BLaER1 (cell line): ENCODE data around the gene B3GALT6.
A peak's percentile ranks its signal among the peaks of the same experiment; 100 is the strongest.

ENCODE experiments used
- H3K27ac ChIP-seq: shearing (Covaris generic); formaldehyde crosslinking; 2 replicates; pipeline ENCODE4 v1.8.1; 2022
- H3K27me3 ChIP-seq: shearing (Covaris generic); formaldehyde crosslinking; 2 replicates; pipeline ENCODE4 v1.8.1; 2022
- H3K36me3 ChIP-seq: shearing (Covaris generic); formaldehyde crosslinking; 2 replicates; pipeline ENCODE4 v1.8.1; 2022
- H3K4me1 ChIP-seq: shearing (Covaris generic); formaldehyde crosslinking; 2 replicates; pipeline ENCODE4 v1.8.1; 2022
- H3K4me2 ChIP-seq: shearing (Covaris generic); formaldehyde crosslinking; 2 replicates; pipeline ENCODE4 v1.8.1; 2022
- H3K4me3 ChIP-seq: shearing (Covaris generic); formaldehyde crosslinking; 2 replicates; pipeline ENCODE4 v1.8.1; 2022
- H3K9ac ChIP-seq: shearing (Covaris generic); formaldehyde crosslinking; 2 replicates; pipeline ENCODE4 v1.8.1; 2022
- H3K9me3 ChIP-seq: shearing (Covaris generic); formaldehyde crosslinking; 2 replicates; pipeline ENCODE4 v1.8.1; 2022
- H4K20me1 ChIP-seq: shearing (Covaris generic); formaldehyde crosslinking; 2 replicates; pipeline ENCODE4 v1.8.1; 2022
- Cebpa-rat ChIP-seq: shearing (Covaris generic); IDR thresholded peaks from 2 replicates; pipeline ENCODE4 v1.8.1; 2022

Gene B3GALT6

GRCh38 chr1:1250786-1251284 lies 18.8 kb downstream of the B3GALT6 start:
- peak overlapping the region; percentile 78 for H3K27ac ChIP-seq
- no peaks in the 10 kb centered on the region for H3K9me3 ChIP-seq
- peaks cover 85% of the 10 kb centered on the region for H3K4me1 ChIP-seq
- no peak overlapping the region for H3K4me3 ChIP-seq
- peaks cover 35% of the 10 kb centered on the region for H3K36me3 ChIP-seq
- TF ChIP-seq Cebpa-rat = no peak
- peaks cover 79% of the 10 kb centered on the region for H4K20me1 ChIP-seq
- peak overlapping the region; percentile 94 for H3K4me2 ChIP-seq
- H3K27me3 ChIP-seq = peaks cover 29% of the 10 kb centered on the region
- peak overlapping the region; percentile 48 for H3K9ac ChIP-seq

GRCh38 chr1:1253314-1253713 lies 21.3 kb downstream of the B3GALT6 start:
- peaks cover 53% of the 10 kb centered on the region for H3K36me3 ChIP-seq
- TF ChIP-seq Cebpa-rat = no peak
- H3K4me1 ChIP-seq = peaks cover 90% of the 10 kb centered on the region
- H3K9ac ChIP-seq = no peak overlapping the region
- no peak overlapping the region for H3K27ac ChIP-seq
- no peaks in the 10 kb centered on the region; the same call in 1 of the 2 replicates for H3K9me3 ChIP-seq
- peak overlapping the region; percentile 49 for H3K4me2 ChIP-seq
- H3K4me3 ChIP-seq = no peak overlapping the region
- peaks cover 72% of the 10 kb centered on the region for H4K20me1 ChIP-seq
- peaks cover 4% of the 10 kb centered on the region for H3K27me3 ChIP-seq

DNA sequence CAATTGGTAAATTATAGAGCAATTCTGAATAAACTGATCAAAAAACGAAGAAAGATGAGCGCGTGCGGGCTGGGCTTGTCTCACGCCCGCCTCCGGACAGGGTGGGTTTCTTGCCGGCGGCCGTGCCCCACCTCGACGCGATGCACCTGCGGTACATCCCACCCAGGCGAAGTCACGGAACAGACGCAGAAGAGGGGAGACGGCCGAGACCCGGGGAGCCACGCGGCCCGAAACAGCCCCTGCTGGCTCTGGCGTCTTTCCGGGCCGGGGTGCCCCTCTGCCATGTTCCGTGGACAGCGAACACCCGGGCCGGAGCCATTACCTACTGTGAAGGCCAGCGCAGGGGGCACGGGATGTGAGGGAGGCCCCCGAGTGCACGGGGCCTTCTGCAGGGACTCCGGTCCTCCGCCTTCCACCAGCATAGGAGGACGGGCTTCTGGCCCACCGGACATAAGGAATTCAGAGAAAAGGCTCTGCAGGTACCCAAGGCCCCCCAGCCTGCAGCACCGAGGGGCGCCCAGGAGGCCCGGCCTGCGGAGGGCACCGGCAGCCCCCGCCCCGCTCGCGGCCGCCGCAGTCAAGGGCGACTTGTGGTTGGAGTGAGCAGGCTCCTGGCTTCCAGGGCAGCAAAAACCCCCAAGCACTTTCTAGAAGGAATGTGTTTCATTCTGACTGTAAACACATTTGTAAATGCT lies 22.1 kb downstream of the B3GALT6 start:
- Histone ChIP-seq H3K4me2 (peak overlapping the region; percentile 95), H3K36me3 (peaks cover 61% of the 10 kb centered on the region), H3K27ac (peak overlapping the region; percentile 82), H3K4me1 (peaks cover 98% of the 10 kb centered on the region), H3K9me3 (no peaks in the 10 kb centered on the region; the same call in 1 of the 2 replicates), H3K4me3 (no peak overlapping the region), H3K9ac (peak overlapping the region; percentile 75), H3K27me3 (no peaks in the 10 kb centered on the region), H4K20me1 (peaks cover 76% of the 10 kb centered on the region)
- TF ChIP-seq Cebpa-rat = no peak

GRCh38 chr1:1254667-1254998 lies 22.6 kb downstream of the B3GALT6 start:
- TF ChIP-seq Cebpa-rat = no peak
- Histone ChIP-seq H3K27me3 (no peaks in the 10 kb centered on the region), H4K20me1 (peaks cover 77% of the 10 kb centered on the region), H3K4me2 (peak overlapping the region; percentile 95), H3K9me3 (no peaks in the 10 kb centered on the region; the same call in 1 of the 2 replicates), H3K36me3 (peaks cover 64% of the 10 kb centered on the region), H3K9ac (peak overlapping the region; percentile 75), H3K4me3 (no peak overlapping the region), H3K4me1 (peaks cover 99% of the 10 kb centered on the region), H3K27ac (peak overlapping the region; percentile 82)

DNA sequence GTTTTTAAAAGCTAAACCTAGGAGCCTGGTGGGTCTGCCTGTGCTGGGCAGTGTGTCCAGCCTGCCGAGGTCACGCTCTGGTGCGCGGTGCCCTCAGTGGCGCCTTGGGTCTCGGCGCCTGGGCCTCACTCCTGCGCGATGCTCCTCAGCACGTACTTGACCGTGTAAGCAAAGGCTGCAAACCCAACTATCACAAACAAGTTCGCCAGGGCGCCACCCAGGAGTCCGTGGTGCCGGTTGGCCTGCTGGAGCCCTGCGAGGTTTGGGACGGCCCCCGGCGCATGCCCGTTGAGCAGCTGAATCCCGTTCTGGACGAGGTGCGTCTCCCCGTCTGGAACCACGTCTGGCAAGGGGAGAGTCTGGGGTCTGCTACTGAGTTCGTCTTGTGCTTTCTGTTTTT lies 23.0 kb downstream of the B3GALT6 start:
- no peaks in the 10 kb centered on the region for H3K27me3 ChIP-seq
- peaks cover 64% of the 10 kb centered on the region for H3K36me3 ChIP-seq
- peak overlapping the region; percentile 95 for H3K4me2 ChIP-seq
- peak overlapping the region; percentile 75 for H3K9ac ChIP-seq
- peak overlapping the region; percentile 82 for H3K27ac ChIP-seq
- H3K4me3 ChIP-seq = peak overlapping the region; percentile 51
- TF ChIP-seq Cebpa-rat = no peak
- H3K9me3 ChIP-seq = no peaks in the 10 kb centered on the region; the same call in 1 of the 2 replicates
- peaks cover 79% of the 10 kb centered on the region for H4K20me1 ChIP-seq
- H3K4me1 ChIP-seq = peaks cover 99% of the 10 kb centered on the region

- H3K9ac ChIP-seq = peak overlapping the region; percentile 75
- H3K4me3 ChIP-seq = peak overlapping the region; percentile 51
- peaks cover 64% of the 10 kb centered on the region for H3K36me3 ChIP-seq
- H3K4me1 ChIP-seq = peaks cover 99% of the 10 kb centered on the region
- no peak for TF ChIP-seq Cebpa-rat
- no peaks in the 10 kb centered on the region; the same call in 1 of the 2 replicates for H3K9me3 ChIP-seq
- H3K27ac ChIP-seq = peak overlapping the region; percentile 82
- H3K4me2 ChIP-seq = peak overlapping the region; percentile 95
- H3K27me3 ChIP-seq = no peaks in the 10 kb centered on the region
- peaks cover 82% of the 10 kb centered on the region for H4K20me1 ChIP-seq
Measured at GRCh38 chr1:1255611-1256010, 23.6 kb downstream of the B3GALT6 start.

DNA sequence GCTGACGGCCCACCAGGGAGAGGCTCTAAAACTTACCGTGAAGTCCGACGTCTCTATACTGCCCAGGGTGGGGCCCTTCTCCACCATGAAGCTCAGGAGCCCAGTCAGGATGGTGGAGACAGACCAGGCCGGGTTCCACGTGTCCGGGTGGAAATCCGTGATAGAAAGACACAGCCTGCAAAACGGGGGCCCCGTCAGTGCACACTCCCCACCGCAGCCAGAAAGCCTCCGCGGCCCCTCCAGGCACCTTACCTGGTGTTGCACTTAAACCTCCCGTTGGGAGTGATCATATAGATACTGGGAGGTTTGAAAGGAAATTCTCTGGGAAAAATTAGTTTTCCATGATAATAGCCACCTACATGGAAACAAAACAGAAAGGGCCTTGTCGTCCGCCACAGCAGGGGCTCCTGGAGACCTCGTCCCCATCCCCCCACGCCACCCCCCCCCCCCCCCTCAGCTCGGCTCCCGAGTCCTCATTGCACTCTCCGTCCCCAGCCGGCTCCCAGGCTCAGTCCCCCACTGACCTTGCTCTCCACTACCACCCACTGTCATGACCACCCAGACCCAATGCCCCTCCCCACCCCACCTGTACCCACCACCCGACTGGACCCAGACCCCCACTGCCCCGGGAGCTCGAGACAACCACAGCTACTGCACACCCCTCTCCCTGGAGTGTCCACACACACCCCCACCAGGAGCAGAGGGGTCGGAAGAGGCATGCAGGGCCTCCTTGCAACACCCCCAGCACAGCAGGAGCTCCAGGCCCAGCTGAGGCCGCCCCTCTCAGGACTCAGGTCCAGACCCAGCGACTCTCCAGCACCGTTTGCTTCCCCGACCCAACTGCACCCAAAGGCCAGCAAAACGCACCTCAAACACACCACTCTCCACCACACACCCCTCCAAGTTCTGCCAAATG lies 25.2 kb downstream of the B3GALT6 start:
- Histone ChIP-seq H3K9me3 (no peaks in the 10 kb centered on the region; the same call in 1 of the 2 replicates), H4K20me1 (peaks cover 90% of the 10 kb centered on the region), H3K27me3 (no peaks in the 10 kb centered on the region), H3K27ac (peak overlapping the region; percentile 82), H3K4me2 (peak overlapping the region; percentile 95), H3K4me1 (peaks cover 99% of the 10 kb centered on the region), H3K4me3 (no peak overlapping the region), H3K36me3 (peaks cover 63% of the 10 kb centered on the region), H3K9ac (0 out of 2 replicates have a peak overlapping the region, but pooled peaks have one; percentile 19)
- TF ChIP-seq Cebpa-rat = no peak

GRCh38 chr1:1259119-1259488 lies 27.1 kb downstream of the B3GALT6 start:
- TF ChIP-seq Cebpa-rat = no peak
- Histone ChIP-seq H3K27ac (peak overlapping the region; percentile 65; the same call in 1 of the 2 replicates), H3K4me3 (no peak overlapping the region), H3K4me2 (peak overlapping the region; percentile 80), H3K27me3 (no peaks in the 10 kb centered on the region), H4K20me1 (peaks cover 90% of the 10 kb centered on the region), H3K9me3 (no peaks in the 10 kb centered on the region; the same call in 1 of the 2 replicates), H3K4me1 (peaks cover 92% of the 10 kb centered on the region), H3K36me3 (peaks cover 63% of the 10 kb centered on the region), H3K9ac (peak overlapping the region; percentile 59; the same call in 1 of the 2 replicates)

GRCh38 chr1:1259540-1259939 lies 27.5 kb downstream of the B3GALT6 start:
- H3K4me1 ChIP-seq = peaks cover 88% of the 10 kb centered on the region
- TF ChIP-seq Cebpa-rat = no peak
- H3K27me3 ChIP-seq = no peaks in the 10 kb centered on the region
- peaks cover 90% of the 10 kb centered on the region for H4K20me1 ChIP-seq
- H3K4me3 ChIP-seq = no peak overlapping the region
- H3K27ac ChIP-seq = peak overlapping the region; percentile 65
- H3K4me2 ChIP-seq = peak overlapping the region; percentile 80
- H3K9ac ChIP-seq = peak overlapping the region; percentile 59
- H3K9me3 ChIP-seq = no peaks in the 10 kb centered on the region; the same call in 1 of the 2 replicates
- peaks cover 63% of the 10 kb centered on the region for H3K36me3 ChIP-seq
